Ecto neural progenitor cell (in vitro differentiated cells): Measurements from ENCODE around the gene PDZD4.

Source experiments
- DNase-seq: peaks from one replicate; pipeline ENCODE4 v3.0.0-alpha.2; 2018; ENCODE audit warnings: low spot score

Gene PDZD4

DNA sequence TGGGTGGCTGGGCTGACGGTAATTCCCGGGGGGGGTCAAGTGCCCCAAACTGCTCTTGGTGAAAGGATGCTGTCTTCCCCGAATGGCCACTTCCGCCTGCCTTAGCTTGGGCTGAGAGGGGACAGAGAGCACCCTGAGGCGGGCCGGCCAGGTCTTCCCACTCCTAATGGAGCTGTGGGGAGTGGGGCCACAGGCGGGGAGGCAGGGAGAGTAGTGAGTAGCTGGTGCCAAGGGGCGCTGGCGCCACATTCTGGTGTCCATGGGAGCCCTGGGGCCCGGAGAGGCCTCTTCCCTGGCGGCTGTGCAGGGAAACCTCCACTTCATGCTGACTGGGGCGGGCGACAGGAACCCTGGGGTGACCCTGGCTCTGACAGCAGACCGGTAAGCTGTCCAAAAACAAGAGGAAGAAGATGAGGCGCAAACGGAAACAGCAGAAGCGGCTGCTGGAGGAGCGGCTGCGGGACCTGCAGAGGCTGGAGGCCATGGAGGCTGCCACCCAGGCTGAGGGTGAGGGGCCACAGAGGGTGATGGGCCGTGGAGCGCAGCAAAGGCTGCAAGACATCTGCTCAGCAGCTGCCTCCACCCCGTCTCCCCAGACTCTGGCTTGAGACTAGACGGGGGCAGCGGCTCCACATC lies 46.8 kb downstream of the PDZD4 start:
- no peak for DNase-seq

DNA sequence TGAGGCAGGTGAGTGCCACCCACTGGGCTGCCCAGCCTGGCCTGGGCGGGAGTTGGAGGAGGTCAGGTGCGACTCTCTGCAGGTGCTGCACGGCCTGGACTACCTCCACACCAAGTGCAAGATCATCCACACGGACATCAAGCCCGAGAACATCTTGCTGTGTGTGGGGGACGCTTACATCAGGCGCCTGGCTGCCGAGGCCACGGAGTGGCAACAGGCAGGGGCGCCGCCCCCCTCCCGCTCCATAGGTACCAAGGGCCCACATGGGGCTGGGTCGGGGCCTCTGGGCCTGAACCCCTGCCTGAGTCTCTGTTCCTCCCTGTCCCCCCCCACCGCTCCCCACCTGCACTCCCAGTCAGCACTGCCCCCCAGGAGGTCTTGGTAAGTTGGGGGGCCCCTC lies 47.5 kb downstream of the PDZD4 start:
- DNase-seq: no peak

GRCh38 chrX:153782313-153782712 lies 48.0 kb downstream of the PDZD4 start:
- DNase-seq: no peak

DNA sequence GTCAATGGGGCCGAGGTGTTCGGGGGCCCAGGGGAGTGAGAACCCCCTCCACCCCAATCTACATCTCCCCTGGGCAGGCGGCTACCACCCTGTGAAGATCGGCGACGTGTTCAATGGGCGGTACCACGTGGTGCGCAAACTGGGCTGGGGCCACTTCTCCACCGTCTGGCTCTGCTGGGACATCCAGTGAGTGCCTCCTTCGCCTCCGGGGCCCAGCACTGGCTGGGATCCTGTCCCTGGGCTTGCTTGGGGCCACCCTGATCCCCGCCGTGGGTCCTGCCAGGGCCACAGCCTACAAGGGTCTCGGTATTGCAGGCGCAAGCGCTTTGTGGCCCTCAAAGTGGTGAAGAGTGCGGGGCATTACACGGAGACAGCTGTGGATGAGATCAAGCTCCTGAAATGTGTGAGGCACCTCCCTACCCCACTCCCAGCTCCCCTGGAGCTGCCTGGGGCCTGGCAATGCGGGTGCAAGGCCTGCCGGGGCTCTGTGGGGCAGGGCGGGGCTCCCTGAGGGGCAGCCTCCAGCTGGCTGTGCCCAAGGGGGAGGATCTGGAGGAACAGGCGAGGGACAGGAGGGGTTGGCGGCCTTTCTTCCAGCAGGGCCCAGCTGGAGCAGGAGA lies 48.8 kb downstream of the PDZD4 start:
- DNase-seq: no peak

GRCh38 chrX:153780678-153781427 lies 49.5 kb downstream of the PDZD4 start, which contains the start of gene SRPK3:
Gene SRPK3, plus strand, starts transcription at chrX:153781041. Its CDS starts 46 bp downstream, at chrX:153781087.
- no peak for DNase-seq

- DNase-seq: no peak
These were observed 50.3 kb downstream of the PDZD4 start for GRCh38 chrX:153779891-153780677.

DNA sequence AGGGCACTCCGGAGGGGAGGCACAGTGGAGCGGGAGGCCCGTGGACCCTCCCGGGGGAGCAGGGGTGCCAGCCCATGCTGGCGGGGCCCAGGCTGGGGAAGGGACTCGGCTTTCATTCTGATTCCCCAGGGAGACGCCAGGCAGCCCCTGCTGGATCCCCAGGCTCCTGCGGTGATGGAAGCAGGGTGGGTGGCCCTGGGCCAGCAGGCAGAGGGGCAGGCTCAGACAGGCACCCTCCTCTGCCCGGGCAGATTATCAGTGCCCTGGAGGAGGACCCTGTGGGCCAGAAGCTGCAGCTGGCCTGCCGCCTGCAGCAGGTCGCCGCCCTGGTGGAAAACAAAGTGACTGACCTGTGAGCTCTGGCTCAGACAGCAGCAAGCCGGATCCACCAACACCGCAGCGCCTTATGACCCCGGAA lies 51.7 kb downstream of the PDZD4 start:
- no peak for DNase-seq

- no peak for DNase-seq
These were observed 52.2 kb downstream of the PDZD4 start for GRCh38 chrX:153778181-153778580.

DNA sequence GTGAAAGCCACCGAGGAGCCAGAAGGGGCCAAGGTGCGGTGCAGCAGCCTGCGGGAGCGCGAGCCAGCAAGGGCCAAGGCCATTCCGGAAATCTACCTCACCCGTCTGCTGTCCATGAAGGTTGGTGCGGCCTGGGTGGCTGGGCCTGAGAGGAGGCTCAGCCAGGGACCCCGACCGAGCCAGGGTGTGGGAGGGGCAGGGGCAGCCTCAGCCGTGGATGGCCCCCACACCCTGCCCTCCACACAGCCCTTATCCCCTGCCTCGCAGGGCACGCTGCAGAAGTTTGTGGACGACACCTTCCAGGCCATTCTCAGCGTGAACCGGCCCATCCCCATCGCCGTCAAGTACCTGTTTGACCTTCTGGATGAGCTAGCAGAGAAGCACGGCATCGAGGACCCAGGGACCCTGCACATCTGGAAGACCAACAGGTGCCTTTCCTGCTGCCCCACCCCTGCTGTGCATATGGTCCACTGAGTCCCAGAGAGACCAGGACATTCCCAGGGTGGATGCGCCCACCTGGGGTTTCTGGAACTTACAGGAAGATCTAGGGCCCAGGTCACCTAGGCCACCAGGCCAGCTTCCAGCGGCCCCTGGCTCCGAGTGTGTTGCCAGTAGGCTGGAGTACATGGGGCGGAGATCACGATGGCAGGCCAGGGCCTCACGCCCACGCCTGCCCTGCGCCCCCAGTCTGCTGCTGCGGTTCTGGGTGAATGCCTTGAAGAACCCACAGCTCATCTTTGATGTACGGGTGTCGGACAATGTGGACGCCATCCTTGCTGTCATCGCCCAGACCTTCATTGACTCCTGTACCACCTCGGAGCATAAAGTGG lies 52.9 kb downstream of the PDZD4 start:
- DNase-seq: no peak

- DNase-seq: no peak
These were observed 53.7 kb downstream of the PDZD4 start for GRCh38 chrX:153776611-153777045.

DNA sequence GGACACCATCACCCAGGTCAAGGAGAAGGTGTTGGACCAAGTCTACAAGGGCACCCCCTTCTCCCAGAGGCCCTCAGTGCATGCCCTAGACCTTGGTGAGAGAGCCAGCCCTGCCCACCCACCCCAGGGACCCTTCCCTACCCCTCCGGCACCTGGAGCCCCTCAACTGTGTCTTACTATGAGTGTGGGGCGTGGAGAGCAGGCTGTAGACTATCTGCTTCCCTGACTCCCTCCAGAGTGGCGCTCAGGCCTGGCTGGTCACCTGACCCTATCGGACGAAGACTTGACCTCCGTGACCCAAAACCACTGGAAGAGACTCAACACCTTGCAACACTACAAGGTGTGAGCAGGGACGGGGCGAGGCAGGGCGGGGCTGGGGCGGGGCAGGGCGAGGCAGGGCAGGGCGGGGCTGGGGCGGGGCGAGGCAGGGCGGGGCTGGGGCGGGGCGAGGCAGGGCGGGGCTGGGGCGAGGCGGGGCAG lies 54.2 kb downstream of the PDZD4 start:
- DNase-seq: no peak

DNA sequence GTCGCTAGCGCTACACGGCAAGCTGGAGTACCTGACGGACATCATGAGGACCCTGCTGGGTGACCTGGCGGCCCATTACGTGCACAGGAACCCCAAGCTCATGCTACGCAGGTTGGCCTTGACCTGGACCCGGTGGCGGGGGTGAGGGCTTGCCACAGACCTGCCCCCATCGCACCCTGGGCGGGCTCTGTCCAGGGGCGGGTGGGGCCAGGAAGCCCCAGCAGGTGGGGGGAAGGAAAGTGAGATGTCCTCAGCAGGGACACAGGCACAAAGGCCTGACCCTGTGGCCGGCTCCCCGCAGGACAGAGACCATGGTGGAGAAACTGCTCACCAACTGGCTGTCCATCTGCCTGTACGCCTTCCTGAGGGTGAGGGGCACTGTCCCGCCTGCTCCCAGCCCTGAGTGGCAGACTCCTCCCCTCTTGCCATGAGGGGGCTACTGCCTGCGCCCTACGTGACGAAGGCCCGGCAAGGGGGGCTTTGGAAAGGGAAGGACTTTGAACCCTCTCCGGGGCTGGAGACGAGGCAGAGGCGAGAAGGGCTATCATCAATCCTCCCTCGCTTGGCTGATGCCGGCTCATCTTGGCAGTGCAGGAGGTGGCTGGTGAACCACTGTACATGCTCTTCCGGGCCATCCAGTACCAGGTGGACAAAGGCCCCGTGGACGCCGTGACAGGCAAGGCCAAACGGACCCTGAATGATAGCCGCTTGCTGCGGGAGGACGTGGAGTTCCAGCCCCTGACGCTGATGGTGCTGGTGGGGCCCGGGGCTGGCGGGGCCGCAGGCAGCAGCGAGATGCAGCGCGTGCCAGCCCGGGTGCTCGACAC lies 54.8 kb downstream of the PDZD4 start:
- DNase-seq: no peak

GRCh38 chrX:153774576-153775292 lies 55.6 kb downstream of the PDZD4 start:
- DNase-seq: no peak

DNA sequence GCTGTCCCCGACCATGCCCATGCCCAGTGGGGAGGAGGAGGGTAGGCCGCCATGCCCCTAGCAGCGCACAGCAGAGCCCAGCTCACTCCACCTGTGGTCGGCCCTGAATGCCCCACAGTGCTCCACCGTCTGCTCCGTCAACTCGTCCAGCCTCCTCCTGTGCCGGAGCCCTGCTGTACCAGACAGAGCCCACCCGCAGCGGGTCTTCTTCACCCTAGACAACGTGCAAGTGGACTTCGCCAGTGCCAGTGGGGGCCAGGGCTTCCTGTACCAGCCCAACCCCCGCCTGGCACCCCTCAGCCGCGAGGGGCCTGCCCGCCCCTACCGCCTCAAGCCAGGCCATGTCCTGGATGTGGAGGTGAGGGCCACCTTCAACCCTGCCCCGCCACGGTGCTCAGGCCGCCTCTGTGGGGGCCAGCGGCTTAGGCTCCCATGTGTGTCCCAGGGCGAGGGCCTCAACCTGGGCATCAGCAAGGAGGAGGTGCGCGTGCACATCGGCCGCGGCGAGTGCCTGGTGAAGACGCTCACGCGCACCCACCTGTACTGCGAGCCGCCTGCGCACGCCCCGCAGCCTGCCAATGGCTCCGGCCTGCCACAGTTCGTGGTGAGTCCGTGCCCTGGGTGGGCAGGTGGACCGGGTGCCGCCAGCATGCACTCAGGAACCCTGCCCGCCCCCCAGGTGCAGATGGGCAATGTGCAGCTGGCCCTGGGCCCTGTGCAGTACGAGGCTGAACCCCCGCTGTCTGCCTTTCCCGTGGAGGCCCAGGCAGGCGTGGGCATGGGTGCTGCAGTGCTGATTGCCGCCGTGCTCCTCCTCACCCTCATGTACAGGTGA lies 56.4 kb downstream of the PDZD4 start:
- DNase-seq: no peak

DNA sequence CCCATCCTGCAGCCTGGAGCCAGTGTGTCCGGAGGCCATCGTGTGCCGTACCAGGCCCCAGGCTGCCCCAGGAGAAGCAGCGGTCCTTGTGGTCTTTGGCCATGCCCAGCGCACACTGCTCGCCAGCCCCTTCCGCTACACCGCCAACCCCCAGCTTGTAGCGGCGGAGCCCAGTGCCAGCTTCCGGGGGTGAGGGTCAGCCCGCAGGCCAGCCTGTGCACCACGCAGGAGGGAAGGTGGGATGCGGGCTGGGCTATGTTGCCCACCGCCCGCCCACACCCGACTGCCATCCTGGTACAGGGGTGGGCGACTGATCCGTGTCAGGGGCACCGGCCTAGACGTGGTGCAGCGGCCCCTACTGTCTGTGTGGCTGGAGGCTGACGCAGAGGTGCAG lies 57.1 kb downstream of the PDZD4 start:
- DNase-seq: no peak

GRCh38 chrX:153772316-153773217 lies 57.8 kb downstream of the PDZD4 start:
- DNase-seq: no peak

GRCh38 chrX:153771415-153772315 lies 58.7 kb downstream of the PDZD4 start:
- no peak for DNase-seq
